Measurements from ENCODE around the gene COQ8A.

DNA sequence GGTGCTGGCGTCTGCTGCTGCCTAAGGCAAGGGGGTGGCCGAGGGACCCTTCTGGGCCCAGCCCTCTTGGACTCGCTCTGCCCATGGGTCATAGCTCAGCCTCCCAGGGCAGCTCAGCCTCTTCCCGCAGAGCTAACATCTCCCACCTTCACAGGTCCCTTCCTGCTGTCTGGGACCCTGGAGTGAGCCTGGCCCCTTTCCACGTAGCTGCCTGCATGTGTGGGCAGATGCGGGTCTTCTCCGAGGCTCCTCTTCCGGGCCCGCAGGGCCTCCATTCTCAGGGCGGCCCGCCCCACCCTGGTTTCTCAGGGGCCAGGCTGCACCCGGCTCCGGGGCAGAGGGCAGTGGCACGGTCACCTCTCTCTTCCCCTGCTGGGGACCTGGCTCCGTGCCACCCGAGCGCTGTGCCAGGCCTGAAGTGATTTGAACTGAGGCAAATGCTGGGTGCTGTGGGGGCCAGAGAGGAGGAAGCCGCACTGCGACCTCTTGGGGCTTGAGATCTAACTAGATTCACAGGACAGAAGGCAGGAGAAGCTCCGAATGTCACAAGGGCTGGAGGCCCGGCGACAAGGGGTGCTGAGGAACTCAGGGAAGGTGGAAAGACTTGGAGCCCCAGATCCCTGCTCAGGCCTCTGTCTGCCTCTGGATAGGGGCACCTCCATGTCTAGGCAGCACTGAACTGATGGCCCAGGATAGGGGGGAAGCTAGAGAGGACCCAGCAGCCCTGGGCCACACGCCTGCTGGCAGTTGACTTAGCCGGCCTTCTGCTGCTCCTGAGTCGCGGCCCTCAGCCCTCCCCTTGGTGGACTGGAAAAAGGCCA lies 40.7 kb downstream of the COQ8A start:
- TF ChIP-seq EZH2phosphoT487 (IDR thresholded peaks at IDR 0.05; ENCODE audit: insufficient read depth, low read depth) (no peak), EZH2 (IDR thresholded peaks at IDR 0.05; ENCODE audit: insufficient read depth, poor library complexity, severe bottlenecking) (no peak)
